ENCODE results near the gene ARL8B.
A peak's percentile ranks its signal among the peaks of the same experiment; 100 is the strongest.

The ARL8B gene

GRCh38 chr3:5186089-5186857 is 64.2 kb downstream of the ARL8B start:
- H3K4me3 ChIP-seq (ENCODE audit: low read depth, low read length): no peak overlapping the region

- H3K4me3 ChIP-seq (ENCODE audit: low read depth, low read length): peak overlapping the region; percentile 58
These were observed 64.7 kb downstream of the ARL8B start for GRCh38 chr3:5186858-5187155.

GRCh38 chr3:5187156-5187919 is 65.2 kb downstream of the ARL8B start, which contains the start of gene EDEM1:
TSS of gene EDEM1 (plus strand) at chr3:5187707. CDS start at chr3:5187806, 99 bp downstream.
- peak within 1 kb of the TSS; percentile 78 for H3K4me3 ChIP-seq (ENCODE audit: low read depth, low read length)

GRCh38 chr3:5187920-5188418 is 65.9 kb downstream of the ARL8B start:
- peak overlapping the region; percentile 78 for H3K4me3 ChIP-seq (ENCODE audit: low read depth, low read length)

- peak overlapping the region; percentile 78 for H3K4me3 ChIP-seq (ENCODE audit: low read depth, low read length)
These were observed 66.5 kb downstream of the ARL8B start for GRCh38 chr3:5188419-5189221.

- no peak overlapping the region for H3K4me3 ChIP-seq (ENCODE audit: low read depth, low read length)
These were observed 68.2 kb downstream of the ARL8B start for GRCh38 chr3:5190147-5190791.

- H3K4me3 ChIP-seq (ENCODE audit: low read depth, low read length): no peak overlapping the region
These were observed 69.6 kb downstream of the ARL8B start for GRCh38 chr3:5191555-5192304.

GRCh38 chr3:5192571-5193365 is 70.7 kb downstream of the ARL8B start:
- H3K4me3 ChIP-seq (ENCODE audit: low read depth, low read length): no peak overlapping the region

- no peak overlapping the region for H3K4me3 ChIP-seq (ENCODE audit: low read depth, low read length)
These were observed 72.2 kb downstream of the ARL8B start for GRCh38 chr3:5194341-5194740.

GRCh38 chr3:5194801-5195509 is 72.9 kb downstream of the ARL8B start:
- H3K4me3 ChIP-seq (ENCODE audit: low read depth, low read length): no peak overlapping the region

- H3K4me3 ChIP-seq (ENCODE audit: low read depth, low read length): no peak overlapping the region
These were observed 73.5 kb downstream of the ARL8B start for GRCh38 chr3:5195605-5196004.

- H3K4me3 ChIP-seq (ENCODE audit: low read depth, low read length): no peak overlapping the region
These were observed 74.9 kb downstream of the ARL8B start for GRCh38 chr3:5197022-5197421.

- H3K4me3 ChIP-seq (ENCODE audit: low read depth, low read length): no peak overlapping the region
These were observed 75.6 kb downstream of the ARL8B start for GRCh38 chr3:5197470-5198312.

GRCh38 chr3:5198313-5198677 is 76.2 kb downstream of the ARL8B start:
- no peak overlapping the region for H3K4me3 ChIP-seq (ENCODE audit: low read depth, low read length)

GRCh38 chr3:5198986-5199731 is 77.1 kb downstream of the ARL8B start:
- no peak overlapping the region for H3K4me3 ChIP-seq (ENCODE audit: low read depth, low read length)

- H3K4me3 ChIP-seq (ENCODE audit: low read depth, low read length): no peak overlapping the region
These were observed 79.4 kb downstream of the ARL8B start for GRCh38 chr3:5201536-5201935.

GRCh38 chr3:5202222-5202621 is 80.1 kb downstream of the ARL8B start:
- no peak overlapping the region for H3K4me3 ChIP-seq (ENCODE audit: low read depth, low read length)
